Measurements from ENCODE around the gene CSTF3.
"Not testable (repeated sequence)": the region's sequence is repeated elsewhere in the genome, so short reads cannot be mapped to it uniquely, and the experiment has no call there.

The CSTF3 gene

DNA sequence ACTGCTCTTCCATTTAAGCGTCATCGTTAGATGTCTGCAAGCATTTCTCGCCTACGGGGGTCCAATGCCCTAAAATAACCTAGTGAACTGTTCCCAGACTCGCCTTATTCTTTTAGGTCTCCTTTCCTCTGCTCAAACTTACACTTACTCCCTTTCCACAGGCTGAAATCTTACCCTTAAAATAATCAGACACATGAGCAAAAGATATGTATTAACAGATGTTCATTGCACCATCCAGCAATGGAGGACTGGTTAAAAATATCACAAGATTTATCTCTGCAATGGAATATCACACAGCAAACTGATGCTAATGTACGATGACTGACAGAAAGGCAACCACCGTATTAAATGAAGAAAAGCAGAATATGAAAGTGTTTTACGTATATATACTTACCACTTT, 1.6 kb upstream of the CSTF3 start:
- in situ Hi-C loops (cut with HindIII; ENCODE audit: low sequenced_read_pairs), result no loop called here

DNA sequence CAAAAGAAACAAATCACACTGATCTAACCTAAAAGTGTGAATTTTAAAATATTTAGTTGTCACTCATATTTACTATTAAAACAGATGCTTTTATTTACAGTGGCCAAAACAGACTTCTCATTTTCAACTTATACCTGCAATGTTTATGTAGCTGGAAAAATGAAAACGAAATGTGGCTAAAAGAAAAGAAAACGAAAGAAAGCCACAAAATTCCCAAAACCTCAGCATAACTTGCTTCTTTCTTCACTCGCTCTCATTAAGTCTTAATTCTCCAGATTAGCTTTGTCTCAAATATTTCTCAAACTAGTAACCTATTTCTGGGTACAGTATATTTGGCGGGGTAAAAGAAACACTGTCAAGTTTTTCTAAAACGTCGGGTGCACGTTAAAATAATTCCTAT, 693 bp downstream of the CSTF3 start:
- in situ Hi-C loops (cut with HindIII; ENCODE audit: low sequenced_read_pairs), result no loop called here

GRCh38 chr11:33160136-33160535, 1.1 kb downstream of the CSTF3 start:
- in situ Hi-C loops (cut with HindIII; ENCODE audit: low sequenced_read_pairs), result no loop called here

DNA sequence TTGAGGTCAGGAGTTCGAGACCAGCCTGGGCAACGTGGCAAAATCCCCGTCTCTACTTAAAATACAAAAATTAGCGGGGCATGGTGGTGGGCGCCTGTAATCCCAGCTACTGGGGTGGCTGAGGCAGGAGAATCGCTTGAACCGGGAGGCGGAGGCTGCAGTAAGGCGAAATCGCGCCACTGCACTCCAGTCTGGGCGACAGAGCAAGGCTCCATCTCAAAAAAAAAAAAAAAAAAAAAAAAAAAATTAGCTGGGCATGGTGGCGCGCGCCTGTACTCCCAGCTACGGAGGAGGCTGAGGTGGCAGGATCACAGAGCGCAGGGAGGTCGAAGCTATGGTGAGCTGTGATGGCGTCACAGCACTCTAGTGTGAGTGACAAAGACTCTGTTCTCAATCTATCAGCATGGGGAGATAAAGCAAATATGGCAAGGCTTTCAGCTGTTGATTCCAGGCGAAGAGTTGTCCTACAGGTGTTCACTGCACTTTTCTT, 1.9 kb downstream of the CSTF3 start:
- in situ Hi-C loops (cut with HindIII; ENCODE audit: low sequenced_read_pairs), result not testable (repeated sequence)

GRCh38 chr11:33158596-33159275, 2.5 kb downstream of the CSTF3 start:
- in situ Hi-C loops (cut with HindIII; ENCODE audit: low sequenced_read_pairs), result no loop called here

DNA sequence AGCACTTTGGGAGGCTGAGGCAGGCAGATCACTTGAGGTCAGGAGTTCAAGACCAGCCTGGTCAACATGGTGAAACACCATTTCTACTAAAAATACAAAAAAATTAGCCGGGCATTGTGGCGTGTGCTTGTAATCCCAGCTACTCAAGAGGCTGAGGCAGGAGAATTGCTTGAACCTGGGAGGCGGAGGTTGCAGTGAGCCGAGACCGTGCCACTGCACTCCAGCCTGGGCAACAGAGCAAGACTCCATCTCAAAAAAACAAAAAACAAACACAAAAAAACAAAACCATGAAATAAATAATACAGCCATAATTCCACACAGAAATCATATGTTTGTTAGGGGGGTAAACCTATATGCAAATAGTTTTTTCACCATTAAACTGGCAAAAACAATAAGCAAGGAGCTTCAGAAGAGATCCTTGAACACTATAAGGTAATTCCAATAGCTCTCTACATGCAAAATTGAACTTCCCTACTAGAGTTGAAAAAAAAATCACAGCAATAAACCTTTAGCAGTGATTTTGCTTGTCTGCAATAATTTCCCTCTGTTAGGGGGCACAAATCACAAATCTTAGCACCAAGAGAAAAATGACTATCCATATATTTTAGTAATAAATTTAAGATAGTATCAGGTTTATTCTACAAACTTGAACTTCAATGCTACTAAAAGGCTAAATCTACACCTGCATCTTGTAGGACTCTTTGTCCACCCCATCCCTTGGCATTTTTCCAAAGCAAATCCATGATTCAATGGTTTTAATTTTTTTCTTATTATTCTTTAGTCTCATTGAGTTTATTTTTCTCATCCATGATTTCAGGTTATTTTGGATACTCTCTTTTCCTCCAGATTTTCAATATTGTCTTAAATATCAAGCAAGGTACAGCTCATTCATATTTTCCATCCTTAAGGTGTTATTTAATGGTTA, 3.9 kb downstream of the CSTF3 start:
- in situ Hi-C loops (cut with HindIII; ENCODE audit: low sequenced_read_pairs), result no loop called here

GRCh38 chr11:33151399-33151798, 9.9 kb downstream of the CSTF3 start:
- in situ Hi-C loops (cut with HindIII; ENCODE audit: low sequenced_read_pairs), result no loop called here

GRCh38 chr11:33147559-33147958, 13.7 kb downstream of the CSTF3 start:
- in situ Hi-C loops (cut with HindIII; ENCODE audit: low sequenced_read_pairs), result no loop called here

DNA sequence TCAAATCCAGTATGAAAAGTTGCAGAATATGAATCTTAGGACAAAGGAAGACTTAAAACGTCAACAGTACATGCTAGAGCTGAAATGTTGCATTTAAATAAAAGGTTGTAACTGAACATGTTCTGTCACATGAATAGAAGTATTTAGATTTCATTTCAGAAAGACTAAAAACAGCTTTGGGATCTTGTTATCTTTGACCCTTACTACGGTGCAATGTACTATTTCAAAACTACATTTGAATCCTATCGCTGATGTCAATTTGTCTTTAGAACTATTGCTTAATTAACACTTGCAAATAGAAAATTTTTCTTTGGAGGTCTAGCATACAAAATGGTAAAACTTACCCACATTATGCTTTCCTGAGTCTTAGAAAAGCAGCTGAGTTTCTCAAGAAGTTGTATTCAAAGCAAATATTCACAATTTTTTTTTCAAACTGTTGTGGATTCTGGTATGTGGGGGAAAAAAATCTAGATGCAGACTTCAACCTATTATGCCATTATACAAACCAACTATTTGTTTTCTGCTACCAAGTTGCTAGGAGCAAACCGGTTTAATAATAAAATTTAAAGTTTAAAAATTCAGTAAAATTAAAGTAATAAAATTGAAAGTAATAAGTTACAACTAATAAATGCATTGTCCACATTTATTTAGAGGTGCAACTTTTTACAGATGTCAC, 25.4 kb downstream of the CSTF3 start:
- in situ Hi-C loops (cut with HindIII; ENCODE audit: low sequenced_read_pairs), result no loop called here

- in situ Hi-C loops (cut with HindIII; ENCODE audit: low sequenced_read_pairs), result no loop called here
Measured at GRCh38 chr11:33135216-33135615, 26.1 kb downstream of the CSTF3 start.

GRCh38 chr11:33134276-33134675, 27.0 kb downstream of the CSTF3 start:
- in situ Hi-C loops (cut with HindIII; ENCODE audit: low sequenced_read_pairs), result no loop called here

DNA sequence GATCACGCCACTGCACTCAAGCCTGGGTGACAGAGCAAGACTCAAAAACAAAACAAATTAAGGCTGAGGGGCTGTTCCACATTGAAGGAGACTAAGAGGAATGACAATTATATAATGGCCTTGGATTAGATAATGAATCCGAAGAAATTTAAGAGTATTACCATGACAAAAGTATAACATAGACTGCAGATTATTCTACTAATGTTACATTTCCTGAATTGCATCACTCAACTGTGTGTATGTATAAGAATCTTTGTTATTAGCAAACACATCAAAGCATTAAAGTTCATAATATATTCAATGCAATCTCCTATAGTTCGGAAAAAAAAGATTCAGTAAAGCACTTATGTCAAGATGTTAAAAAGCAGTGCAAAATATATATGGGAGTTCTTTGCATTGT, 27.5 kb downstream of the CSTF3 start:
- in situ Hi-C loops (cut with HindIII; ENCODE audit: low sequenced_read_pairs), result no loop called here

DNA sequence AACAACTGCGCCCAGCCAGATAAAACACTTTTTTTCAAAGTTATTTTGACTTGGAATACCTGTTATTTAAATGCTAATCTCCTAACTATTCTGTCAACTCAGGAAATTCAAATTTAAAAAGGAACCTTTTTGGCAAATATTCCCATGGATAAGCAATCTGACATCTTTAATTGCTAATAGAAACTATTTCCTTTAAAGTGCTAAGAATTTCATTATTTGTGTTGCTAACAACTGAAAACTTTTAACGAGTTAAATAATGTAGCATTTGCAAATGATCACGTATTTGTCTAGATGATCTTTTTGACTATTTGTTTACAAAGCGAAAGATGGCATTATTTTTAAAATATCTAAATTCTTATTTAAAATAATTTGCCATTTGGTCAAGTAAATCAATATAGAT, 28.8 kb downstream of the CSTF3 start:
- in situ Hi-C loops (cut with HindIII; ENCODE audit: low sequenced_read_pairs), result no loop called here

DNA sequence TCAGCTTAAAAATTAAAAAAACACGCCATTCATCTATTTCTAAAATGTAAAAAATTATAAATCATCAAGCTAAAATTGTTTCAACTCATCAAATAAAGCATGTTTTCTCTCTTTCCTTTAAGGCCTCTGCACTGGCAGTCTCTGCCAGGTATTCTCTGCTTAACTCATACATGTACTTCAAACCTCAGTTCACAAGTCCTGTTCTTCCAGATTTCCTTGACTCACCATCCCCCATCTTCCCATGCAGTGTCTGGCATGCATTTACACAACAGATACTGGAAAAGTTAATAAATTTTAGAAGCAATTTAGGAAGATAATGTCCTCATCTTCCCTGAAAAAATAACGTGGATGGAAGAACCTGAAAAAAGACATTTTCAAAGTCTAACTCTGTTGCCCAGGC, 32.5 kb downstream of the CSTF3 start:
- in situ Hi-C loops (cut with HindIII; ENCODE audit: low sequenced_read_pairs), result no loop called here

GRCh38 chr11:33125611-33126010, 35.7 kb downstream of the CSTF3 start:
- in situ Hi-C loops (cut with HindIII; ENCODE audit: low sequenced_read_pairs), result no loop called here

- in situ Hi-C loops (cut with HindIII; ENCODE audit: low sequenced_read_pairs), result no loop called here
Measured at GRCh38 chr11:33125025-33125424, 36.3 kb downstream of the CSTF3 start.

DNA sequence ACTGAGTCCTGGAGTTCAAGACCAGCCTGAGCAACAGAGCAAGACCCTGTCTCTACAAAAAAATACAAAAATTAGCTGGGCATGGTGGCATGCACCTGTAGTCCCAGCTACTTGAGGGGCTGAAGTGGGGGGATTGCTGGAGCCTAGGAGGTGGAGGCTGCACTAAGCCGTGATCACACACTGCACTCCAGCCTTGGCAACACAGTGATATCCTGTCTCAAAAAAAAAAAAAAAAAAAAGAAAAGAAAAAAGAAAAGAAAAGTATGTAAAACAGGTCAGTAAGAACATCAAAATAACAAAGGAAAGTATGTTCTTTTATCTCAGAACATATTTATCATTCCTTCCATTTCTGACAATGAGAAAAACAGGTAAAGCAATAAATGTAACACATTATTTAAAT, 38.6 kb downstream of the CSTF3 start:
- in situ Hi-C loops (cut with HindIII; ENCODE audit: low sequenced_read_pairs), result not testable (repeated sequence)

GRCh38 chr11:33116535-33116934, 44.7 kb downstream of the CSTF3 start:
- in situ Hi-C loops (cut with HindIII; ENCODE audit: low sequenced_read_pairs), result no loop called here

DNA sequence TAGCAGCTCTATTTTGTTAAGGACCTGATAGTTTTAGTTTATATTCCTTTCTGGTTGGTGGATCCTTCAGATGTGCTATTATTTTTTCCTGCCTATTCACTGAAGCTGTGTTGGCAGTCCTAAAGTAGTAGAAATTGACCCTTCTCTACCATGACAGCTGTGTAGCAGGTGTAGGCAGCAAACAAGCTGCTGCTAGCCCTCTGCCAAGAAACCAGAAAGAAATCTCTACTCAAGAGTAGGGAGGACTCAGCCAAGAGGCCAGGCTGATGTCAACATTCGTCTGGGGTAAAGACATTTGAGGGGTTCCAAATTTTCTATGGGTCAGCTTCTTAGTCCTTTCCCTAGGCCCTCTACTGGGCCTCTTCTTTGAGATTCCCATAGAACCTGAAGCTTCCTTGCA, 51.2 kb downstream of the CSTF3 start:
- in situ Hi-C loops (cut with HindIII; ENCODE audit: low sequenced_read_pairs), result no loop called here

DNA sequence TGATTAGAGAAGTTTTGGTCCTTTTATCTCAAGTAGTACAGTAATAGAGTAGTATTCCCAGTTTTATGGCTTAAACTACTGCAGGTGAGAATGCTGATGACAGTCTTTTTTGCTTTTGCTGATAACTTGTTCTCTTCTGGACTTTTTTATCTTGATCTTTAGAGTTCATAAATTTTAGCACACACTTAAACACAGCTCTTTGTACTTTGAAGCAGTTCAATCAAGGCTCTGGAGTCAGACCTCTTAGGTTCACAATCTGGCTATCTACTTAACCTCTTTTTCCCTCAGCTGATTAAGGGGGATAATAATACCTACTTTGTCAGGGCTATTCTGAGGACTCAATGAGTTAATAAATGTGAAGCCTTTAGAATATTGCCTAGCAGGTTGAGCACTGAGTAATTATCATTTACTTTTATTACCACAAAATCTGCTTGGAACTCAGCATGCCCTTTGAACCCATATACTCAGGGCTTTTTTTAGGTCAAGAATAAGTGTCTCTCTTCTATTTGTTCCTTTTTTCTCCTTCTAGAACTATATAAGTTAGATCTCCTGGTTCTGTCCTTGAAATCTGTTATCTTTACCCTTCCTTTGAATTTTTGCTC, 51.9 kb downstream of the CSTF3 start:
- in situ Hi-C loops (cut with HindIII; ENCODE audit: low sequenced_read_pairs), result no loop called here

- in situ Hi-C loops (cut with HindIII; ENCODE audit: low sequenced_read_pairs), result no loop called here
Measured at GRCh38 chr11:33103836-33104235, 57.4 kb downstream of the CSTF3 start.

Measured in DLD1 (cell line).